Measurements from ENCODE around the gene SNX5.

SNX5 gene

GRCh38 chr20:17955302-17955701 is 13.3 kb downstream of the SNX5 start:
- no peak for TF ChIP-seq CTCF (IDR thresholded peaks at IDR 0.05; ENCODE audit: low read depth, low read length, missing control alignments)
- no peak for DNase-seq (ENCODE audit: low read depth)
- no peak overlapping the region for H3K4me3 ChIP-seq (ENCODE audit: low read depth, low read length)

DNA sequence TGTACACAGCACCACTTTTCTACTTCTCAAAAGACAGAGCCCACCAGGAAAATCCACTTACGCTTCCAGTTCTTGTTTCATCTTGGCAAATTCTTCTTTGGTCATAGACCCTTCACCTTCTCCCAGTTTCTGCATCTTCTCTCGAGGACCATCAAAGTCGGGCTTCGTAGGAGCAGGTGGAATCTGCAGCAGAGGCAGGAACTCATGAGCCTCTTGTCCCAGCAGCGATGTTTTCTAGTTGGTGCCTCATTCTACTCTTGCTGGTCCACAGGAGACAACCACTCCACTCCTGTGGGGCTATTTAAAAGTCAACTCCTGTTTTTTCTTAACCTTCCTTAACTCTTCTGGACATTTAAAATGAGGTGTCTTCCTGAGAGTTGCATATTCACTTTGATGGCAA is 14.7 kb downstream of the SNX5 start:
- no peak overlapping the region for H3K4me3 ChIP-seq (ENCODE audit: low read depth, low read length)
- DNase-seq (ENCODE audit: low read depth), result no peak
- TF ChIP-seq CTCF (IDR thresholded peaks at IDR 0.05; ENCODE audit: low read depth, low read length, missing control alignments), result no peak

DNA sequence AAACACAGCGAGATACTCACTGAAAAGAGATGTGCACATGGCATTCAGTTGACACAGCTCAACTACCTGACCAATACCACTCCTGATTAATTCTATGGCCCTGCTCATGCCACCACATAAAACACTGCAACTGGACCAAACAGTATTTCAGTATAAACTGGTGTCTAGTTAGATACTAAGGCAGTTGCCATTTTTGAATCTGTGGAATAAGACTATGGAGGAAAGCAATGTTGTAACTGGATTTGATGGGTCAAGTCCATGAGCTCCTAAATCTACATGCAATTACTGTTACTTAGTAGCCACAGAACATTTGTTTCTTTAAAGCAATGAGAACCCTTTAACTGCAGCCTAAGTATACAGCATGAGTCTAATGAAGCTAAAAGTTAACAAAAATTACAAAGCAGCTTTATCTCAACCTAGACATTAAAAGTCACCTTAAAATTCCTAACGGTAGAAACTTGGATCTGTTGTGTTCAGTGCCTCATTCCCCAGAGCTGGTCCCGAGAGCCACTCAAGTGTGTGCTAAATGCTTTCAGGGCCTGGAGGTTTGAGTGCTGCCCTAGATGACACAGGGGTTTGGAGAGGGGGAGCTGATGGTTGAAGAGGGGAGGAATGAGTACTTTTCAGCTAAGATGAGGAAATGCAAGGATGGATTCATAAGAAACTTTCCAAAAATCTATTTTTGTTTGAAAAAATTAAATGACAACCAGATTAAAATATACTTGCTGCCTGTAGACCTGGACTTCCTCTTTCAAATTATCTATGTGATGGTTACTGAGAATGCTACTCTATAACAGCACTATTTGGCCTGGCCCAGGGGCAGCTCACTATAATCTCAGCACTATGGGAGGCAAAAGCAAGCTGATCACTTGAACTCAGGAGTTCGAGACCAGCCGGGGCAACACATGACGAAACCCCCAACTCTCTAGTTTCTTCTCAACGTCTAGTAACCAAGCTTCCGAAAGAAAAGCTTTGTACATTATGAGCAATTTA is 15.6 kb downstream of the SNX5 start:
- TF ChIP-seq CTCF (IDR thresholded peaks at IDR 0.05; ENCODE audit: low read depth, low read length, missing control alignments), result no peak
- no peak for DNase-seq (ENCODE audit: low read depth)
- H3K4me3 ChIP-seq (ENCODE audit: low read depth, low read length), result no peak overlapping the region

DNA sequence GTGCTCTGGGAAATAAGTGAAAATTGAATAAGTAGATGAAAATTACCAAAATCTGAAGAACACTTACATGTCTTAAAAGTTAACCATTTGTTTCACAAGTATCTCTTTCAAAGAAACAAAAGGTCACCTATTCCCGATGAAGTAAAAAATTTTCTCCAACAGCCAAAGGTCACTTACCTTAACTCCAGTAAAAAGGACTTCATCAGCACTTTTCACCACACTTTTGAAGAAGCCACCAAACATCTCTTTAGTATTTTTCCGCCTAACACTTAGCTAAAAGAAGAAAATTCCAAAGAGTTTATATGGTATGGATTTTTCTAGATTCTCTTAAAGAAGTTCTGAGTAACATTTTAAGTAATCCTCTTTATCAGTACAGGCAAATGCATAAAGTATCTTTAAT is 17.3 kb downstream of the SNX5 start:
- DNase-seq (ENCODE audit: low read depth), result no peak
- no peak for TF ChIP-seq CTCF (IDR thresholded peaks at IDR 0.05; ENCODE audit: low read depth, low read length, missing control alignments)
- no peak overlapping the region for H3K4me3 ChIP-seq (ENCODE audit: low read depth, low read length)

DNA sequence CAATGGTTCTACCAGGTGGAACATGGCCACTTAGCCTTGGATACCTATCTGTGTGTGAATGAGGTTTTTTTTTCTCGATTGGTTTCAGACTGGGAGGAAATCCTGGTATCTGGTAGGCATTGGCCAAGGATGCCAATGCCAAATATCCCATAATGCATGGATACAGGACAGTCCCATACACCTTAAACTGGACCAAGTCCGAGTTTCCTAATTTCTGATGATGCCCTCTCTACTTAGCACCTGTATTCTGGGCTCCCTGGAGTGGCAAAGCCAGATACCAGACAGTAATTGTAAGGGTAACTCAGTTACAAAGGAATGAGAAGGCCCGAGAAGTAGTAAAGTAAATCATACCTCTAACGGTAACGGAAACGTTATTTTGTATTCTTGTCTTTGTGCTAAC is 17.9 kb downstream of the SNX5 start:
- no peak overlapping the region for H3K4me3 ChIP-seq (ENCODE audit: low read depth, low read length)
- no peak for DNase-seq (ENCODE audit: low read depth)
- no peak for TF ChIP-seq CTCF (IDR thresholded peaks at IDR 0.05; ENCODE audit: low read depth, low read length, missing control alignments)

- no peak for TF ChIP-seq CTCF (IDR thresholded peaks at IDR 0.05; ENCODE audit: low read depth, low read length, missing control alignments)
- no peak overlapping the region for H3K4me3 ChIP-seq (ENCODE audit: low read depth, low read length)
- DNase-seq (ENCODE audit: low read depth), result no peak
Measured at GRCh38 chr20:17949899-17950298, 18.7 kb downstream of the SNX5 start.

- no peak overlapping the region for H3K4me3 ChIP-seq (ENCODE audit: low read depth, low read length)
- TF ChIP-seq CTCF (IDR thresholded peaks at IDR 0.05; ENCODE audit: low read depth, low read length, missing control alignments), result no peak
Measured at GRCh38 chr20:17948442-17948841, 20.2 kb downstream of the SNX5 start.

More at GRCh38 chr20:17948442-17948841, 20.2 kb downstream of the SNX5 start:
- DNase-seq (ENCODE audit: low read depth), result no peak

All from GM12864 (cell line).